Stimulated activated CD4-positive, alpha-beta T cell treated with anti-CD3 and anti-CD28 coated beads, Interleukin-15, amount 100 ng/mL, for 1 hour (primary cell): Measurements from ENCODE around the gene GDPD3.

ENCODE experiments used
- DNase-seq, 2 donors: peaks; one replicate each; pipeline ENCODE4 v3.0.0-alpha.2; 2020; ENCODE audit warnings: low read depth in 1 of 2, low spot score in 1 of 2

The GDPD3 gene, protein sequence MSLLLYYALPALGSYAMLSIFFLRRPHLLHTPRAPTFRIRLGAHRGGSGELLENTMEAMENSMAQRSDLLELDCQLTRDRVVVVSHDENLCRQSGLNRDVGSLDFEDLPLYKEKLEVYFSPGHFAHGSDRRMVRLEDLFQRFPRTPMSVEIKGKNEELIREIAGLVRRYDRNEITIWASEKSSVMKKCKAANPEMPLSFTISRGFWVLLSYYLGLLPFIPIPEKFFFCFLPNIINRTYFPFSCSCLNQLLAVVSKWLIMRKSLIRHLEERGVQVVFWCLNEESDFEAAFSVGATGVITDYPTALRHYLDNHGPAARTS

DNA sequence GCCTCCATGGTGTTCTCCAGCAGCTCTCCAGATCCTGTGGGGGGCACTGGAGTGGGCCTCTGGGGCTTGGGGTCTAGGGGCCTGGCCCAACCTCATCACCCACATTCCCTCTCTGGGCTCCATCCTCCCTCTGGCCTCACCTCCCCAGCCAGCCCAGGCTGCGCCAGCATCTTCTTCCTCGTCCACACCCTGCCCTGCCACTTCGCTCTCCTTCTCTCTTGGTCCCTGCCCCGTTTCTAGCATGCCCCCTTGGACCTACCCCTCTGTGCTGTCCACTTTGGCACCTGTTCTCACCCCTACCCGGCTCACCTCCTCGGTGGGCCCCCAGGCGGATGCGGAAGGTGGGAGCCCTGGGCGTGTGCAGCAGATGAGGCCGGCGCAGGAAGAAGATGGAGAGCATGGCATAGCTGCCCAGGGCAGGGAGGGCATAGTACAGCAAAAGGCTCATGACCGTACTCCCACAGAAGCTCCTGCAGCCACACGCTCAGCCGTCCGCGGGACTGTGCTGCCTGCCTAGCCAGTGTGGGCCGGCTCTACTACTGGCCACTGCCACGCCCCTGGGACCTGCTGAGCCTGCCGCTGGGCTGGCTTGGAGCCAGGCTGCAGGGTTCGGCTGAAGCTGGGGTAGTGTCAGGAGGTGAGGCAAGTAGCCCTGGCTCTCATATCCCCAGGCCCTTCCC lies at the start of gene GDPD3:
TSS of gene GDPD3 (minus strand) at position 507 of the 680 bp plus-strand sequence. CDS start at position 448, 59 bp downstream.
- no peak for DNase-seq

GRCh38 chr16:30157214-30157613 lies 43.9 kb upstream of the GDPD3 start:
- DNase-seq: no peak

GRCh38 chr16:30155188-30155587 lies 41.9 kb upstream of the GDPD3 start:
- DNase-seq: no peak

- no peak for DNase-seq
These were observed 39.2 kb upstream of the GDPD3 start for GRCh38 chr16:30152517-30152916.

GRCh38 chr16:30151091-30151490 lies 37.8 kb upstream of the GDPD3 start:
- no peak for DNase-seq

GRCh38 chr16:30149250-30149930 lies 36.1 kb upstream of the GDPD3 start:
- DNase-seq: no peak

- no peak for DNase-seq
These were observed 34.6 kb upstream of the GDPD3 start for GRCh38 chr16:30147843-30148510.

- DNase-seq: no peak
These were observed 32.3 kb upstream of the GDPD3 start for GRCh38 chr16:30145657-30146056.

- no peak for DNase-seq
These were observed 31.6 kb upstream of the GDPD3 start for GRCh38 chr16:30144917-30145316.

- DNase-seq: no peak
These were observed 30.7 kb upstream of the GDPD3 start for GRCh38 chr16:30144017-30144416.

- no peak for DNase-seq
These were observed 30.0 kb upstream of the GDPD3 start for GRCh38 chr16:30143347-30143702.

DNA sequence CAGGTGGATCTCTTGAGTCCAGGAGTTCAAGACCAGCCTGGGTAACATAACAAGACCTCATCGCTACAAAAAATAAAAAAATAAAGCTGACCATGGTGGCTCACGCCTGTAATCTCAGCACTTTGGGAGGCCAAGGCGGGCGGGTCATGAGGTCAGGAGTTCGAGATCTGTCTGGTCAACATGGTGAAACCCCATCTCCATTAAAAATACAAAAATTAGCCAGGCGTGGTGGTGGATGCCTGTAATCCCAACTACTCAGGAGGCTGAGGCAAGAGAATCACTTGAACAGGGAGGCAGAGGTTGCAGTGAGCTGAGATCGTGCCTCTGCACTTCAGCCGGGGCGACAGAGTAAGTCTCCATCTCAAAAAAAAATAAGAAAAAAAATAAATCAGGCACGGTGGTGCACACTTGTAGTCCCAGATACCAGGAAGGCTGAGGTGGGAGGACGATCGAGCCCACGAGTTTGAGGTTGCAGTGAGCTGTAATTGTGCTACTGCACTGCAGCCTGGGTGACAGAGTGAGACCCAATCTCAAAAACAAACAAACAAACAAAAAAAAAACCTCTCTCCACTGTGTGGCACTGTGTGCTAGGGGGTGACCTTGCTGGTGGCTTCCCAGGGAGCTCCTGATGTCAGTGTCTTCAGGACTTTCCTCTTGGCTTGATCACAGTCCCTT lies 29.5 kb upstream of the GDPD3 start:
- no peak for DNase-seq

GRCh38 chr16:30141750-30142149 lies 28.4 kb upstream of the GDPD3 start:
- DNase-seq: no peak

DNA sequence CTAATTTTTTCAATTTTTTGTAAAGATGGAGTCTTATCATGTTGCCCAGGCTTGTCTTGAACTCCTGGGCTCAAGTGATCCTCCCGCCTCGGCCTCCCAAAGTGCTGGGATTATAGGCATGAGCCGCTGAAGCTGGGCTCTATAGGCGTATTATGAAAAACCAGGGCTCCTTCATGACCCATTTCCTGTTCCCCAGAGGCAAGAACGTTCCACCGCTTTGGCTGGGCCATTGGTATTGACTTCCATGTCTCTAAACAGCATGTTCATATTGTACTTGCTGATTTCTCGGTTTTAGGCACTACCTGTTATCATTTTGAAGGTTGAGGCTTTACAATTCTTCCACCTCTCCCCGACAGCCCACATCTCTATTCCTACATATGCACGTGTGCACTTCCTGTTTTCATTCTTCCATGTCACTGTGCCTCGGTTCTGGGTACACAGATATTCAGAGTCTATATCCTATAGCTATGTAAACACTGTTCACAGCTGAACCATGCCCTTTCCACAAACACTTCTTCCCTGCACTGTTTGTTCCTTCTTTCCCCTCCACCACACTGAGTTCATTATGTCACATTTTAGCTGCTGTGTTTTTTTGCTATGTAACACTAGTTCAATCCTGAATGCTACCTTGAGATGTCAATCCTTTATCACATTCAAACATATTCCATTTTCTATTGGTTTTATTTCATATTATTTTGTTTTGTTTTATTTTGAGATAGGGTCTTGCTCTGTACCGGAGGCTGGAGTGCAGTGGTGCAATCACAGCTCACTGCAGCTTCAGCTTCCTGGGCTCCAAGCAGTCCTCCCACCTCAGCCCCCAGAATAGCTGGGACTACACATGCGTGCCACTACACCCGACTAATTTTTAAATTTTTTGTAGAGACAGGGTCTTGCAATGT lies 26.5 kb upstream of the GDPD3 start:
- no peak for DNase-seq

- no peak for DNase-seq
These were observed 24.6 kb upstream of the GDPD3 start for GRCh38 chr16:30137897-30138296.

- DNase-seq: no peak
These were observed 23.8 kb upstream of the GDPD3 start for GRCh38 chr16:30136971-30137605.

- DNase-seq: no peak
These were observed 19.3 kb upstream of the GDPD3 start for GRCh38 chr16:30132591-30132990.

DNA sequence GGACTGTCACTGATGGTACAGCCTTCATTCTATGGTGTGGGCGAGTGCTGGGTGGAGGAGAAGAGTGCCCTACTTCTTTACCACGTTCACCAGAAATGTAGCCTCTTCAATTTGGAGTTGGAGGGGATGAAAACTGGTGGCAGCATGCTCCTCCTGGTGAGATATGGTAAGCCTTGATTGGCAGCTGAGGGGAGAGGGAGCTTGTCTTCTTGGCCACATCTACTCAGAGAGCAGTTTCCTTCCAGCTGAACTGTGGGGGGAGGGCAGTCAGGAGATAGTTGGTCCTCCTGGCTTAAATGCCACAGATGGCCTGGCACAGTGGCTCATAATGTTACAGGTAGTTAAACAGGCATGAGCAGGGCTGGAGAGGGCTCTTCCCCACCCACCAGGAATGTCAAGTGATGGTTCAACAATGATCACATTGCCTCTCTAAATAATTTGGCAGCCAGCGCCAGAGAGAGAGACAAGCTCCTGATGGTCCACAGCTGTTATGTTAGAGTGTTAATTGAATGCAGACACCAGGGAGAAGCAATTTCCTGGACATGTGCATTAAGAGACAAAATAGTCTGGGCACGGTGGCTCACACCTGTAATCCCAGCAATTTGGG lies 18.6 kb upstream of the GDPD3 start:
- DNase-seq: no peak

DNA sequence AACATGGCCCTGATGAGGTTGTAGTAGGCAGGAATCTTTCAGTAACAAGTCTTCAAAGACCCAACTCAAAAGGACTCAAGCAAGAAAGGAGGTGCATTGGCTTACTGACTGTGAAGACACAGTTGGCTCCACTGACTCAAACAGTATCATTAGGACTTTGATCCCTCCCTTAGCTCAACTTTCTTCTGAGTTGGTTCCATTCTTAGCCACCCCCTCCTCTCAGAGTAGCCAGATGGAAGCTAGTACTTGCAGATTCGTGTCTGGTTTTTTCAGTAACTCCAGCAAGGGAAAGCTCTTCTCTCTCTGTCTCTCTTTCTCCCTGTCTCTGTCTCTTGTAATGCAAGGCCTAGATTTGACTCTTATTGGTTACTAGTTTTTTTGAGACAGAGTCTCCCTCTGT lies 14.7 kb upstream of the GDPD3 start:
- DNase-seq: no peak
